NCI-H1092 (cell line): ENCODE results near the gene CST6.

Experiments used
- DNase-seq: peaks from one replicate; lab custom pipeline; 2025; lab: John Stamatoyannopoulos, UW

CST6 gene

GRCh38 chr11:66047541-66048365 is 35.9 kb downstream of the CST6 start:
- no peak for DNase-seq

- no peak for DNase-seq
These were observed 36.9 kb downstream of the CST6 start, which contains the start of gene GAL3ST3 for GRCh38 chr11:66048547-66049323. GAL3ST3 (minus strand) TSS chr11:66049161; CDS start chr11:66045415, 3,746 bp downstream.

GRCh38 chr11:66050581-66051231 is 38.9 kb downstream of the CST6 start:
- no peak for DNase-seq

- DNase-seq = no peak
These were observed 39.6 kb downstream of the CST6 start for GRCh38 chr11:66051371-66051765.

- peak; percentile 98 for DNase-seq
These were observed 40.2 kb downstream of the CST6 start, which contains the start of gene SF3B2 for GRCh38 chr11:66051766-66052663. SF3B2 (plus strand) TSS chr11:66052364; CDS start chr11:66052385, 21 bp downstream.

- no peak for DNase-seq
These were observed 40.8 kb downstream of the CST6 start for GRCh38 chr11:66052664-66052982.

GRCh38 chr11:66055021-66055420 is 43.2 kb downstream of the CST6 start:
- no peak for DNase-seq

GRCh38 chr11:66056501-66056900 is 44.7 kb downstream of the CST6 start:
- DNase-seq = no peak

- no peak for DNase-seq
These were observed 48.3 kb downstream of the CST6 start for GRCh38 chr11:66059966-66060680.

DNA sequence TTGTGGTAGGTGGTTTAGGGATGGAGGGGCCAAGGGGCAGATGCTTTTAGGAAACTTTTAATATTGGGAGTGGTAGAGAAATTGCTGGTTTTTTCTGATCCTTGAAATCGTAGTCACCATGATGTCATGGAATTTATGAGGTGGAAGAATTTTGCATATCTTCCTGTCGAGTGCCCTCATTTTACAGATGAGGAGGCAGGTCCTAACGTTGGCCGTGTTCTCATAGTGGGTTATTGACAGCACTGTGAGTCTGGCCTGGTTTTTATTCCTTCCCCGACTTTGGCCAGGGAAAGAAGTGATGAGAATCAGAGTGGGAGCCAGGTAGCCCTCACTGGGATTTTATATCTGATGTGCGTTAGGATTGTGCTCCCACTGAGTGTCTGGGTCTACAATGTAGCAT is 49.5 kb downstream of the CST6 start:
- no peak for DNase-seq

DNA sequence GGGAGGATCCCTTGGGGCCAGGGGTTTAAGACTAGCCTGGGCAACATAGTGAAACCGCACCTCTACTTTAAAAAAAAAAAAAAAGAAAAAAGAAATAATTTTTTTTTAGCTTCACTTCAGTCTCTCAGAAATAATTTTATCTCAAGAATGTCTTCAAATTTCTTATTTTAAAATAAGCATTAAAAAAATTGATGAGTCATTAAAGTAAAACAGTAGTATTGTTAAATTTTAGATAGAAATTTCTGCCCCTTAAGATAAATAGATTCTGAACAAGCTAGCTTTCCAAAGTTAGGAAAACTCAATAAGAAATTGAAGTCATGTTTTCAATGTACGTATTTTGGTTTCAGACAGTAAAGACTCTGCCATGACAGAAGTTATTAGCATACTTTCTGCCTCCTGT is 50.6 kb downstream of the CST6 start:
- DNase-seq = no peak
